GM12878 (cell line): ENCODE data around the gene TRIL. TPM values are rescaled to one million over a fixed set of nuclear protein-coding genes. Genes with fewer than 3 reads are reported as not detected.

Experiments used
- ATAC-seq: fragments of 200-7000 bp; cut with Tn5 transposase; 3 replicates; pipeline ENCODE4 v1.9.1; 2020; ENCODE audit warnings: mild to moderate bottlenecking, moderate library complexity
- BruUV-seq: library from RNA; stranded (reverse); fragments of 400-500 nt; replicated peaks from 2 replicates; lab custom pipeline; 2021; lab: Mats Ljungman, UMichigan
- CTCF ChIA-PET: fragments of 300-600 bp; sonication (Branson Sonifier 250); formaldehyde crosslinking; extraction: SDS; loops from one replicate; lab custom pipeline; 2021; ENCODE audit warnings: inconsistent platforms; lab: Yijun Ruan, JAX
- POLR2A ChIA-PET: fragments of 350-600 bp; formaldehyde crosslinking; extraction: SDS; loops from one replicate; lab custom pipeline; 2021; ENCODE audit warnings: inconsistent platforms; lab: Charles Lee
- RAD21 ChIA-PET: fragments of 300-600 bp; sonication (Branson Sonifier 250); formaldehyde crosslinking; loops from one replicate; lab custom pipeline; 2023; ENCODE audit warnings: antibody characterized with exemption; ENCODE audit not compliant: unreplicated experiment; lab: Charles Lee
- SMC1A ChIA-PET: fragments of 300-600 bp; sonication (Branson Sonifier 250); formaldehyde crosslinking; loops from one replicate; lab custom pipeline; 2023; ENCODE audit not compliant: unreplicated experiment, uncharacterized antibody; lab: Charles Lee
- DNase-seq: peaks from one replicate; pipeline ENCODE4 v3.0.0-alpha.2; 2011; ENCODE audit warnings: low read depth, low spot score
- FAIRE-seq: peaks from 3 replicates; lab custom pipeline; 2011; peaks lifted over from hg19 to GRCh38; lab: Jason Lieb, UNC
- H2AFZ ChIP-seq: 2 replicates; pipeline ENCODE4 v1.6.0; 2011; ENCODE audit warnings: low read depth, low read length, control low read depth; ENCODE audit not compliant: control insufficient read depth
- H3K27ac ChIP-seq: 2 replicates; pipeline ENCODE4 v1.5.1; 2011; ENCODE audit warnings: control low read depth; ENCODE audit not compliant: control insufficient read depth, insufficient read depth
- H3K27me3 ChIP-seq, 2 experiments: replicated peaks in 1 of 2; 2 replicates each; pipeline versions ENCODE4 v1.6.0 to v1.6.1; 2011; ENCODE audit warnings: low read length in 1 of 2; ENCODE audit not compliant: control insufficient read depth in 2 of 2, insufficient read depth in 2 of 2
- H3K36me3 ChIP-seq, 2 experiments: 2 replicates each; pipeline ENCODE4 v1.5.1; 2011; ENCODE audit warnings: low read length in 1 of 2; ENCODE audit not compliant: control insufficient read depth in 2 of 2, insufficient read depth in 2 of 2
- H3K4me1 ChIP-seq: 2 replicates; pipeline ENCODE4 v1.6.1; 2011; ENCODE audit warnings: mild to moderate bottlenecking, low read length, moderate library complexity, mixed read lengths; ENCODE audit not compliant: control insufficient read depth, insufficient read depth
- H3K4me2 ChIP-seq: 2 replicates; pipeline ENCODE4 v1.6.0; 2011; ENCODE audit warnings: control low read depth; ENCODE audit not compliant: control insufficient read depth, insufficient read depth
- H3K4me3 ChIP-seq: fragments of 200-600 bp; sonication (generic); 2 replicates; pipeline ENCODE4 v1.5.1; 2016
- H3K79me2 ChIP-seq: 2 replicates; pipeline ENCODE4 v1.6.0; 2011; ENCODE audit warnings: low read length; ENCODE audit not compliant: control insufficient read depth, insufficient read depth
- H3K9ac ChIP-seq: 2 replicates; pipeline ENCODE4 v1.8.0; 2011; ENCODE audit warnings: low read length, control low read depth, mixed read lengths; ENCODE audit not compliant: control insufficient read depth, insufficient read depth
- H3K9me3 ChIP-seq: replicated peaks from 3 replicates; pipeline ENCODE4 v1.5.1; 2011; ENCODE audit warnings: mild to moderate bottlenecking, low read length; ENCODE audit not compliant: control insufficient read depth, insufficient read depth
- H4K20me1 ChIP-seq: 2 replicates; pipeline ENCODE4 v1.6.0; 2011; ENCODE audit not compliant: control insufficient read depth, insufficient read depth
- ASH2L ChIP-seq: fragments of 300-600, 200-600 bp; sonication (generic); IDR thresholded peaks from 2 replicates; pipeline ENCODE4 v1.6.1; 2017; ENCODE audit warnings: low read depth, mild to moderate bottlenecking, borderline replicate concordance
- CBX5 ChIP-seq: sonication (generic); IDR thresholded peaks from 2 replicates; pipeline ENCODE4 v1.6.1; 2016; ENCODE audit warnings: low read depth, moderate library complexity, mild to moderate bottlenecking, inconsistent platforms
- CHD1 ChIP-seq: IDR thresholded peaks from 2 replicates; pipeline ENCODE4 v1.6.1; 2012; ENCODE audit warnings: low read depth, low read length, improper control_type of control experiment
- CHD2 ChIP-seq: IDR thresholded peaks from 2 replicates; pipeline ENCODE4 v1.6.1; 2011; ENCODE audit warnings: low read depth, low read length, improper control_type of control experiment, borderline replicate concordance
- DPF2 ChIP-seq: fragments of 450-650 bp; IDR thresholded peaks from 2 replicates; pipeline ENCODE4 v1.6.1; 2017; ENCODE audit warnings: mild to moderate bottlenecking
- EGR1 ChIP-seq, 2 experiments: IDR thresholded peaks; 1 replicate in 1 of 2; 2 replicates in 1 of 2; pipeline ENCODE4 v1.6.1; 2011 to 2012; ENCODE audit warnings: low read depth in 2 of 2, low read length in 2 of 2, borderline replicate concordance in 1 of 2, mild to moderate bottlenecking in 1 of 2, moderate library complexity in 1 of 2
- JUND ChIP-seq: IDR thresholded peaks from 2 replicates; pipeline ENCODE4 v1.6.1; 2012; ENCODE audit warnings: low read depth, mild to moderate bottlenecking, low read length, improper control_type of control experiment, moderate library complexity
- KDM1A ChIP-seq: fragments of 200-600 bp; sonication (generic); IDR thresholded peaks from 2 replicates; pipeline ENCODE4 v1.6.1; 2016; ENCODE audit warnings: borderline replicate concordance
- NBN ChIP-seq: fragments of 450-650 bp; IDR thresholded peaks from 2 replicates; pipeline ENCODE4 v1.6.1; 2016
- SMARCA5 ChIP-seq: fragments of 450-650 bp; IDR thresholded peaks from 2 replicates; pipeline ENCODE4 v1.6.1; 2017; ENCODE audit warnings: mild to moderate bottlenecking
- SMC3 ChIP-seq: IDR thresholded peaks from 2 replicates; pipeline ENCODE4 v1.6.1; 2011; ENCODE audit warnings: low read length, improper control_type of control experiment, borderline replicate concordance
- STAT3 ChIP-seq: IDR thresholded peaks from 2 replicates; pipeline ENCODE4 v1.6.1; 2011; ENCODE audit warnings: low read depth, low read length, improper control_type of control experiment
- SUPT20H ChIP-seq: IDR thresholded peaks from 2 replicates; pipeline ENCODE4 v1.6.1; 2011; ENCODE audit warnings: low read depth, mild to moderate bottlenecking, low read length, moderate library complexity, borderline replicate concordance; ENCODE audit not compliant: control insufficient read depth
- TCF12 ChIP-seq: IDR thresholded peaks from 2 replicates; pipeline ENCODE4 v1.6.1; 2011; ENCODE audit warnings: low read depth, mild to moderate bottlenecking, low read length
- TCF3 ChIP-seq: IDR thresholded peaks from 2 replicates; pipeline ENCODE4 v1.6.1; 2012; ENCODE audit warnings: low read depth, mild to moderate bottlenecking, low read length, borderline replicate concordance; ENCODE audit not compliant: insufficient read depth
- ZNF207 ChIP-seq: fragments of 450-650 bp; IDR thresholded peaks from 2 replicates; pipeline ENCODE4 v1.6.1; 2014; ENCODE audit warnings: antibody characterized with exemption, mild to moderate bottlenecking, borderline replicate concordance
- WGBS: methylation state at CpG from one replicate; pipeline ENCODE4 v1.1.6; 2016; ENCODE audit warnings: low lambda C conversion rate; ENCODE audit not compliant: insufficient replicate concordance, insufficient coverage; ENCODE audit errors: missing lambda C conversion rate; 5-methylcytosine and 5-hydroxymethylcytosine counted together
- in situ Hi-C: fragments of 300-500 bp; cut with MboI; formaldehyde crosslinking; loops from 9 replicates; pipeline ENCODE4 v1.14.3; 2018; ENCODE audit warnings: mixed read lengths
- intact Hi-C: fragments of 100-400 bp; cut with micrococcal nuclease; formaldehyde crosslinking; loops from one replicate; pipeline ENCODE4 v1.14.2; 2022; ENCODE audit not compliant: unreplicated experiment
- polyA plus RNA-seq, 11 experiments: library from polyadenylated mRNA; depleted of rRNA in 4 of 11; unstranded in 6 of 11; stranded (reverse) in 5 of 11; fragments of >200 nt; fragmentation: Nextera tagmentation in 4 of 11; fragmentation: Illumina TruSeq in 1 of 11; extraction: Ambion mirVana in 4 of 11; extraction: Trizol in 1 of 11; gene quantifications; 1 replicate in 1 of 11; 2 replicates in 10 of 11; pipeline versions ENCODE4 v1.2.1 to v1.2.3, GENCODE V29; 2011 to 2016; ENCODE audit warnings: inconsistent platforms in 2 of 11, missing spikeins in 2 of 11, low read depth in 1 of 11
- total RNA-seq, 4 experiments: library from RNA; depleted of rRNA in 3 of 4; stranded (reverse); fragments of >200 nt in 3 of 4; fragmentation: Illumina TruSeq in 1 of 4; extraction: Trizol in 1 of 4; gene quantifications; 2 replicates each; pipeline versions ENCODE4 v1.2.1 to v1.2.3, GENCODE V29; 2013 to 2021
- TF ChIP-seq, protein P1 (sequence below): IDR thresholded peaks from 2 replicates; pipeline ENCODE4 v1.6.1; 2011; ENCODE audit warnings: low read depth, low read length, improper control_type of control experiment, borderline replicate concordance
- TF ChIP-seq, protein P2 (sequence below): fragments of 450-650 bp; IDR thresholded peaks from 2 replicates; pipeline ENCODE4 v1.6.1; 2016; ENCODE audit warnings: mild to moderate bottlenecking
- TF ChIP-seq, protein P3 (sequence below): fragments of 450-650 bp; IDR thresholded peaks from 2 replicates; pipeline ENCODE4 v1.6.1; 2014; ENCODE audit warnings: mild to moderate bottlenecking

Gene TRIL
- total and polyA plus RNA-seq, 10 of the 15 experiments (the other 5 are each of a cell fraction or from before 2014, with no cell fraction given): not detected

DNA sequence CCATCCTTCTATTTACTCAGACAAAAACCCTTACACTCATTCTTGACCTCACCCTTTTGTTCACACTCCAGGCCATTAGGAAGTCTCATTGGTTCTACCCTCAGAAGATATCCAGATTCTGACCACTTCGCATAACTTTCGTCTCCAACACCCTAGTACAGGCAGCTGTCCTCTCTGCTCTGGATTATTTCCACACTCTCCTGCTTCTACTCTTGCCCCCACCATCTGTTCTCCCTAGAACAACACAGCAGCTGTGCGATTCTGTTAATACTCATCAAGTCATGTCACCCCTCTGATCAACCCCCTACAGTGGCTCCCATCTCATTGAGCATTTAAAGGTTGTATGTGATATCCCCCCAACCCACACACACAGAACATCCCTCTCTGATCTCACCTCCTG is 15.5 kb upstream of the TRIL start (continued):
- TF ChIP-seq, protein P1, sequence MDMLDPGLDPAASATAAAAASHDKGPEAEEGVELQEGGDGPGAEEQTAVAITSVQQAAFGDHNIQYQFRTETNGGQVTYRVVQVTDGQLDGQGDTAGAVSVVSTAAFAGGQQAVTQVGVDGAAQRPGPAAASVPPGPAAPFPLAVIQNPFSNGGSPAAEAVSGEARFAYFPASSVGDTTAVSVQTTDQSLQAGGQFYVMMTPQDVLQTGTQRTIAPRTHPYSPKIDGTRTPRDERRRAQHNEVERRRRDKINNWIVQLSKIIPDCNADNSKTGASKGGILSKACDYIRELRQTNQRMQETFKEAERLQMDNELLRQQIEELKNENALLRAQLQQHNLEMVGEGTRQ: no peak
- TF ChIP-seq TCF3: no peak
- TF ChIP-seq, protein P2, sequence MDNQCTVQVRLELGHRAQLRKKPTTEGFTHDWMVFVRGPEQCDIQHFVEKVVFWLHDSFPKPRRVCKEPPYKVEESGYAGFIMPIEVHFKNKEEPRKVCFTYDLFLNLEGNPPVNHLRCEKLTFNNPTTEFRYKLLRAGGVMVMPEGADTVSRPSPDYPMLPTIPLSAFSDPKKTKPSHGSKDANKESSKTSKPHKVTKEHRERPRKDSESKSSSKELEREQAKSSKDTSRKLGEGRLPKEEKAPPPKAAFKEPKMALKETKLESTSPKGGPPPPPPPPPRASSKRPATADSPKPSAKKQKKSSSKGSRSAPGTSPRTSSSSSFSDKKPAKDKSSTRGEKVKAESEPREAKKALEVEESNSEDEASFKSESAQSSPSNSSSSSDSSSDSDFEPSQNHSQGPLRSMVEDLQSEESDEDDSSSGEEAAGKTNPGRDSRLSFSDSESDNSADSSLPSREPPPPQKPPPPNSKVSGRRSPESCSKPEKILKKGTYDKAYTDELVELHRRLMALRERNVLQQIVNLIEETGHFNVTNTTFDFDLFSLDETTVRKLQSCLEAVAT: no peak
- TF ChIP-seq JUND: no peak
- TF ChIP-seq KDM1A: no peak
- no peak for TF ChIP-seq SMARCA5
- no peak for TF ChIP-seq EGR1 (IDR thresholded peaks at IDR 0.05; ENCODE audit: borderline replicate concordance in 1 of 2, low read depth in 2 of 2, low read length in 2 of 2)
- TF ChIP-seq SUPT20H: no peak
- TF ChIP-seq, all 136 proteins: peak for 0

DNA sequence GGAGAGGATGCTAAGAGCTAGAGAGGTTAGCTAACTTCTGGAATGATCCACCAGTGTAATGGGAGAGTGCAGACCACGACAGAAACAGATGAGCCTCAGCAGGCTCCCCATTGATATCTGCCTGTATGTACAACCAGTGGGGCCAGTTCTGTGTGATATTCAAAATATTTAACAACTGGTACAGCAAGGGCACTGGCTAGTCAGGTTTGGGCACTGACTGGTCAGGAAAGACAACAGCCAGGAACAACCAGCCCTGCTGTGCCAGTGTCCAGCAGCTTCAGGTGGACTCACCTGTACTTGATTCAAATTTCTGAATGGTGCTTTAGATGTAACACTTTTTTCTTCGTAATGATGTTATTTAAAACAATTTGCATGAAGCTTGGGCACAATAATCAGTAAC is 5.9 kb upstream of the TRIL start:
- Histone ChIP-seq H4K20me1 (no peaks in the 10 kb centered on the region), H2AFZ (no peak overlapping the region), H3K4me1 (no peaks in the 10 kb centered on the region), H3K4me3 (no peak overlapping the region), H3K27me3 (no peaks in the 10 kb centered on the region; a peak in 3 of 4 replicates), H3K4me2 (no peak overlapping the region), H3K27ac (no peak overlapping the region), H3K9ac (no peak overlapping the region), H3K9me3 (no peaks in the 10 kb centered on the region), H3K36me3 (no peaks in the 10 kb centered on the region), H3K79me2 (no peaks in the 10 kb centered on the region)
- FAIRE-seq: no peak
- RAD21 ChIA-PET: no interaction called here
- in situ Hi-C loops: no loop called here
- no peak for DNase-seq
- SMC1A ChIA-PET: no interaction called here
- BruUV-seq: no TSS peak
- 0% methylated on average over 2 of the region's 2 CpGs for WGBS
- intact Hi-C loops: no loop called here
- POLR2A ChIA-PET: no interaction called here
- CTCF ChIA-PET: no interaction called here
- no peak for ATAC-seq
- TF ChIP-seq STAT3 (no peak), CHD1 (no peak), CHD2 (no peak), ASH2L (no peak), NBN (no peak), ZNF207 (no peak), TCF12 (no peak), CBX5 (no peak), SMC3 (no peak), DPF2 (no peak)
- TF ChIP-seq, protein P3, sequence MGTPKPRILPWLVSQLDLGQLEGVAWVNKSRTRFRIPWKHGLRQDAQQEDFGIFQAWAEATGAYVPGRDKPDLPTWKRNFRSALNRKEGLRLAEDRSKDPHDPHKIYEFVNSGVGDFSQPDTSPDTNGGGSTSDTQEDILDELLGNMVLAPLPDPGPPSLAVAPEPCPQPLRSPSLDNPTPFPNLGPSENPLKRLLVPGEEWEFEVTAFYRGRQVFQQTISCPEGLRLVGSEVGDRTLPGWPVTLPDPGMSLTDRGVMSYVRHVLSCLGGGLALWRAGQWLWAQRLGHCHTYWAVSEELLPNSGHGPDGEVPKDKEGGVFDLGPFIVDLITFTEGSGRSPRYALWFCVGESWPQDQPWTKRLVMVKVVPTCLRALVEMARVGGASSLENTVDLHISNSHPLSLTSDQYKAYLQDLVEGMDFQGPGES: no peak
